ENCODE results near the gene DSTN.

The DSTN gene

DNA sequence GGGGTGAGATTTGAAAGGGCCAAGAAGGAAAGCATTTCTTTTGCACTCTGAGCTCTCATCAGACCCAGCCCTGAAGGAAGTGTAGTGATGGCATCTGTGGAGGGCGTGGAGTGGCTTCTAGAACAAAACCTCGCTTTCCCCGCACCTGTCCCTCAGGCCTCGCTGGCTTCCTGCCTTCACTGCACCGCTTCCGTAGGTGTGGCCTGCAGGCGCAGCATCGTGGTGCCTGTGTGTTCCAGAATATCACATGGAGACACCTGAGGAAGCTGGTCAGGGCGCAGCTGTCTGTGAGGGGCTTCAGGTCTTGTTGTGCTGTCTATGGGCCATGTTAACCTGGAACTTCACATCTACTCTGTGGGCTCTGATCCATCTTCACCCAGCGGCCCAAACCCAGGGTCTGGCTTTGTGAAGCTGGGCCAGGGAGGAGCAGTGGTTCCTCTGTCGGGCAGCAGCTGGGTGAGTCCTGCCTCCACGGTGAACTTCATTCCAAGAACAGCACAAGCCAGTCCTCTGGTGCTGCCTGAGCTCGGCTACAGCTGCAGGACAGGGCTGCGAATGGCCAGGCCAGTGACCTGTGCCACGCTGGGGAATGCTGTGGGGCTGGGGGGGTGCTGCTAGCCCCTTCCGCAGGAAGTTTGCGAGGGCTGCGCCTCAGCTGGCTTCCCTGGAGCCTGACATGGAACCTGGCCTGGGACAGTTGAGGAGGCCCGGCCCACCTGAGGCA, 40.9 kb downstream of the DSTN start:
- in situ Hi-C loops (cut with MboI; ENCODE audit: low sequenced_read_pairs), result no loop called here

- in situ Hi-C loops (cut with MboI; ENCODE audit: low sequenced_read_pairs), result no loop called here
These were observed 41.3 kb downstream of the DSTN start for GRCh38 chr20:17611290-17611539.

DNA sequence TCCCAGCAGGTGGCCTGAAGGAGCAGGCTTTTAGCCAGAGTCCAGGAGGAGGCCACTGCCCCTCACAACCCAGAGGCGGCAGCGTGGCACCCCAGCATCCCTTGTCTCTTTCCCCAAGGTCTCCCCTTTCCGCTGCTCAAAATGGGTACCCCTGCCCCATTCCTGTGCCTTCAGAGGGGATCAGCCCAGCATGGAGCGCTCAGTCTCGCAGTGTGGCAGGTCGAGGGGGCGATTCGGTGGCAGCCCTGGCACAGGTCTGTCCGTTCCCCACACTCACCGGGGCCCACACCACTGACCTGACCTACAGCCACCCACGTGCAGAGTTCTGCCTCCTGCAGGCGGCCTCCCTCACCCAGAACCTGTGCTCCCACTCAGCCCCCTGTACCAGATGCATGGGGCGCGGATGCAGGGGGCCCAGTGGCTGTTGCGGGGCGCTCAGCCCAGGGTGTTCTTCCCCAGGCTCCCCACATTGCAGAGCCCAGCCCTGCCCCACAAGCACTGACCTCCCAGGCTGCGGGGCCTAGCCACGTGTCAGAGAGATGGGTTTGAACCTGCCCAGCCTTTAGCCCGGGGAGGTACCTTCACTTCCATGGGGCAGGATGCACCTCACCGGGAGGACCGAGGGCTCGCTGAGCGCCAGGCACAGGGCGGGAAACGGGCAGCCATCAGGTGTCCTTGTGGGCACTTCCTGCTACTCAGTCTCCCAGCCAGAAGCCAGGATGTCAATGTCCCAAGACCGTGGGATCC, 41.8 kb downstream of the DSTN start:
- in situ Hi-C loops (cut with MboI; ENCODE audit: low sequenced_read_pairs), result no loop called here

GRCh38 chr20:17612287-17612991, 42.6 kb downstream of the DSTN start:
- in situ Hi-C loops (cut with MboI; ENCODE audit: low sequenced_read_pairs), result no loop called here

GRCh38 chr20:17612992-17613327, 43.1 kb downstream of the DSTN start:
- in situ Hi-C loops (cut with MboI; ENCODE audit: low sequenced_read_pairs), result no loop called here

GRCh38 chr20:17613328-17614175, 43.7 kb downstream of the DSTN start:
- in situ Hi-C loops (cut with MboI; ENCODE audit: low sequenced_read_pairs), result no loop called here

- in situ Hi-C loops (cut with MboI; ENCODE audit: low sequenced_read_pairs), result no loop called here
These were observed 44.4 kb downstream of the DSTN start for GRCh38 chr20:17614176-17614811.

DNA sequence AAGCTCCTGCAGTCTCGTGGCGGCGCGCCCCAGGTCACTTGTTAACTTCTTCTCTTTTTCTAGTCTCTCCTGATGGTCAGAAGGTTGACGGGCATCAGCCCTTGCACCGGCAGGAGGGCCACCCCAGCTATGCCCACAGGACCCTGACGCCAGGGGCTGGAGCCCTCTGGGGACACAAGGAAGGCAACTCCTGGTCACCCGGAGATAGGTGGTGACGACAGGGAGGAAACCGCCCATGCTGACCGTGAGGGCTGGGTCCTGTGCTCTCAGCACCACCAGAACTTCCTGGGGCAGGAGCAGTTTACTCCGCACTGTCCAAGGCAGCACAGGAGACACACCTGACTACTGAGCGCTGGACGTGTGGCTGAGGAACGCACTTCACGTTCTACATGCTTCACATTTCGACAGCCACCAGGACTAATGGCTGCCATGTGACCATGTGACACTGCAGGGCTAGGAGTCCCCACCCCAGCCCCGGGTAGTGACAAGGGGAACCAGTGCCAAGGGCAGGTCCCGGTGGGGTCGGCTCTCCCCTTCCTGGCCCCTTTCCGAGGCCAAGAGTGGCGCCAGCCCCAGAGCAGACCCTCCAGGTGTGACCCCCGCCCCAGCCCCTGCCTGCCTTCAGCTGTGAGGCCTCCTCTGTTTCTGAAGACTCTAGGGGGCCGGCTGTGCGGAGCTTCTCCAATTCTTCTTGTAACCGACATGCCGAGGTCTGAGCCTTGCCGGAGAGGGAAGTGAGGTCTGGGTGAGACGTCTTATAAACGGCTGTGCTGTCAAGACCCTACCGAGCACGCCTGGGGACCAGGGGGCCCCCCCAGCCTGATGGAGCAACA, 45.2 kb downstream of the DSTN start:
- in situ Hi-C loops (cut with MboI; ENCODE audit: low sequenced_read_pairs), result no loop called here

DNA sequence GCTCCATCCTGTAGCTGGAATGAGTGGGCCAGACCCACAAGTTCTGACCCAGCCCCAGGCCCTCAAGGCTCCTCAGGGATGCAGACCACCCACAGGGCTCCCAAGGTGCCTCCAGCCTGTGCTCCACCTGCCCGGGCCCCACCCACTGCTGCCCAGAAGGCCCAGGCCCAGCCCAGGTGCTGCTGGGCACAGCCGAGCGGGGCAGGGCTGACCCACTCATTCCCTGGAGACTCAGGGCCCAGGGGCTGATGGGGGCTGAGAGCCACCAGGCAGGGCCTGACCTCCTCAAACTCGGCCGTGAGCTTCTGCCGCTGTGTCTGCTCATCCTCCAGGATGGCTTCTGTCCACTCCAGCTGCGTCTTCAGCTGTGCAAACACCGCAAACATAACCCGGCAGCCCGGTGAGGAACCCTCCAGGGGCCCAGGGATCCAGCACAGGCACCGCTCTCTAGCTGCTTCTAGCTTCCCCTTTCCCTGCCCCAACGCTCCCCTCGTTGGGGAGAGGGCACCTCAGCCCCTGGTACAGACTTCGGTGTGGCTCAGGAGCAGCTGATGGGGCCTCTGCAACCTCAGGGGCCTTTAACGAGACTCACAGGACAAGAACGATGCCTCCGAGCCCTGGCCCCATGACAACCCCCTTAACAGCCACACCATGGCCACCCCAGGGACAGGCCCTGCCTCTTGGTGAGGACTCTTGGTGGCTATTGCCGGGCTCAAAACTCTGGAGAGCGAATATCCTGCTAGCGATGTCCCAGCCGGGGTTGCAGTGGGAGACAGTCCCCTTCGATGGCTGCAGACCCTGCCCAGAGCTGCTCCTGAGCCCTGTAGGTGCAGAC, 46.0 kb downstream of the DSTN start:
- in situ Hi-C loops (cut with MboI; ENCODE audit: low sequenced_read_pairs), result no loop called here

GRCh38 chr20:17616480-17617211, 46.8 kb downstream of the DSTN start:
- in situ Hi-C loops (cut with MboI; ENCODE audit: low sequenced_read_pairs), result no loop called here

- in situ Hi-C loops (cut with MboI; ENCODE audit: low sequenced_read_pairs), result no loop called here
These were observed 47.5 kb downstream of the DSTN start for GRCh38 chr20:17617212-17617867.

GRCh38 chr20:17617868-17618672, 48.2 kb downstream of the DSTN start:
- in situ Hi-C loops (cut with MboI; ENCODE audit: low sequenced_read_pairs), result no loop called here

- in situ Hi-C loops (cut with MboI; ENCODE audit: low sequenced_read_pairs), result no loop called here
These were observed 48.8 kb downstream of the DSTN start for GRCh38 chr20:17618673-17619013.

GRCh38 chr20:17619351-17620093, 49.6 kb downstream of the DSTN start:
- in situ Hi-C loops (cut with MboI; ENCODE audit: low sequenced_read_pairs), result loop anchor here (10.0 kb wide), 1 partner anchor 105 kb away; no protein-coding TSS in a partner anchor

GRCh38 chr20:17620371-17621228, 50.7 kb downstream of the DSTN start:
- in situ Hi-C loops (cut with MboI; ENCODE audit: low sequenced_read_pairs), result loop anchor here (10.0 kb wide), 1 partner anchor 106 kb away; no protein-coding TSS in a partner anchor
